Stimulated activated CD4-positive, alpha-beta T cell treated with anti-CD3 and anti-CD28 coated beads, Interleukin-15, amount 100 ng/mL, for 24 hours (primary cell): ENCODE data around the gene TMEM69.
"Not testable (repeated sequence)": the region's sequence is repeated elsewhere in the genome, so short reads cannot be mapped to it uniquely, and the experiment has no call there.

Experiments used
- DNase-seq: peaks from one replicate; pipeline ENCODE4 v3.0.0-alpha.2; 2020

The TMEM69 gene

GRCh38 chr1:45687754-45688740, at the start of gene TMEM69:
Gene TMEM69 (plus strand): TSS chr1:45688181. CDS start chr1:45691069, 2,888 bp downstream.
- DNase-seq: peak; percentile 80

GRCh38 chr1:45640293-45640692, 47.7 kb upstream of the TMEM69 start:
- no peak for DNase-seq

GRCh38 chr1:45643321-45643720, 44.7 kb upstream of the TMEM69 start:
- no peak for DNase-seq

- no peak for DNase-seq
Observed at GRCh38 chr1:45643978-45644377, 44.0 kb upstream of the TMEM69 start.

GRCh38 chr1:45644661-45645060, 43.3 kb upstream of the TMEM69 start:
- no peak for DNase-seq

- DNase-seq: no peak
Observed at GRCh38 chr1:45647248-45648021, 40.5 kb upstream of the TMEM69 start.

GRCh38 chr1:45654540-45655280, 33.3 kb upstream of the TMEM69 start:
- peak; percentile 17 for DNase-seq

GRCh38 chr1:45656573-45657226, 31.3 kb upstream of the TMEM69 start:
- no peak for DNase-seq

GRCh38 chr1:45658171-45658570, 29.8 kb upstream of the TMEM69 start:
- no peak for DNase-seq

GRCh38 chr1:45659222-45659621, 28.8 kb upstream of the TMEM69 start:
- no peak for DNase-seq

- no peak for DNase-seq
Observed at GRCh38 chr1:45660336-45660735, 27.6 kb upstream of the TMEM69 start.

GRCh38 chr1:45666836-45667235, 21.1 kb upstream of the TMEM69 start:
- no peak for DNase-seq

GRCh38 chr1:45667321-45668111, 20.5 kb upstream of the TMEM69 start:
- no peak for DNase-seq

- DNase-seq: no peak
Observed at GRCh38 chr1:45668526-45668925, 19.5 kb upstream of the TMEM69 start.

- DNase-seq: no peak
Observed at GRCh38 chr1:45669379-45669778, 18.6 kb upstream of the TMEM69 start.

- no peak for DNase-seq
Observed at GRCh38 chr1:45669859-45670655, 17.9 kb upstream of the TMEM69 start.

- no peak for DNase-seq
Observed at GRCh38 chr1:45673956-45674355, 14.0 kb upstream of the TMEM69 start.

GRCh38 chr1:45674478-45674877, 13.5 kb upstream of the TMEM69 start:
- DNase-seq: no peak

- not testable (repeated sequence) for DNase-seq
Observed at GRCh38 chr1:45676553-45676952, 11.4 kb upstream of the TMEM69 start.

- DNase-seq: no peak
Observed at GRCh38 chr1:45677751-45678245, 10.2 kb upstream of the TMEM69 start.

GRCh38 chr1:45678489-45678888, 9.5 kb upstream of the TMEM69 start:
- no peak for DNase-seq
